Panc1 (cell line): Measurements from ENCODE around the gene MORN4.

Experiments used
- CTCF ChIP-seq: fragments of 450-650 bp; IDR thresholded peaks from 2 replicates; pipeline ENCODE4 v1.5.1; 2017; ENCODE audit warnings: mild to moderate bottlenecking
- POLR2AphosphoS5 ChIP-seq: IDR thresholded peaks from 2 replicates; pipeline ENCODE4 v1.6.1; 2012; ENCODE audit warnings: mild to moderate bottlenecking, low read depth, low read length, moderate library complexity
- REST ChIP-seq, 2 experiments: IDR thresholded peaks; 2 replicates each; pipeline ENCODE4 v1.6.1; 2011 to 2012; ENCODE audit warnings: low read depth in 2 of 2, control low read depth in 1 of 2, low read length in 1 of 2, mild to moderate bottlenecking in 1 of 2, moderate library complexity in 1 of 2; ENCODE audit not compliant: insufficient read depth in 1 of 2
- SIN3A ChIP-seq: IDR thresholded peaks from 2 replicates; pipeline ENCODE4 v1.6.1; 2012; ENCODE audit warnings: low read depth, mild to moderate bottlenecking, low read length, moderate library complexity, borderline replicate concordance; ENCODE audit not compliant: insufficient read depth
- TCF7L2 ChIP-seq: IDR thresholded peaks from 2 replicates; pipeline ENCODE4 v1.6.1; 2011; ENCODE audit warnings: mild to moderate bottlenecking, low read depth, low read length, inconsistent platforms

DNA sequence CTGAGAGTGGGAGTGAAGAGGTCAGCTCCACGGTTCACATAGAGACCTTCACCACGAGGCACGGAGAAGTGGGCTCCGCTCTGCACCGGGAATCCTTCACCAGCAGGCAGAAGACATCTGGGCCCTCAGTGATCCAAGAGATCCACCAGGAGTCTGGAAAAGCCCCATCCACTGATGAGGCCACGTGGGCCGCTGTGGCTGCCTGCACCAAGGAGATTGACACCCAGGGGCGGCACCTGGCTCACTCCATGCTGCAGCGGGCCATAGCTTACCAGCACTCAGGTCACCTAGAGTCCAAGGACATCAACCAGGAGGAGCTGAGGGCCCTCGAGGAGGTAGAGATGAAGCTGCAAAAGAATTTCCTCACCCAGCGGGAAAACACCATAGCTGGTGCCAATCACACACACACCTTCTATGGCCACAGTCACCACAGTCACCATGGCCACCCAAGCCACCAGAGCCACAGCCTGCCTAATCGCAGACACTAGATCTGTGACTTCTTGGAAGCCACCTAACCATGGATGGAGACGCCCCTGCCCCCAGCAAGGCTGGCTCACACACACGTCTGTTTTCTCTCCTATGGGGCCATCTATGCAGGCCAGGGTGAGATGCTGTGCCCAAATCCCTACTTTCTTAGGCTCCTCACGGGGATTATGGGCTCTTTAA is 43.1 kb downstream of the MORN4 start:
- TF ChIP-seq CTCF (no peak), POLR2AphosphoS5 (no peak), REST (IDR thresholded peaks at IDR 0.05; ENCODE audit: insufficient read depth in 1 of 2, low read depth in 2 of 2, low read length in 1 of 2) (no peak), TCF7L2 (no peak), SIN3A (no peak)
